ENCODE results near the gene THSD7A. TPM values are rescaled to one million over a fixed set of nuclear protein-coding genes. Genes with fewer than 3 reads are reported as not detected.

Gene THSD7A
- polyA plus RNA-seq, 1 experiment: 0.06 TPM

- DNase-seq (ENCODE audit: low read depth, low spot score): no peak
- ChIA-PET CTCF (no interaction called here), POLR2A (no interaction called here)
- no peak for TF ChIP-seq CTCF (IDR thresholded peaks at IDR 0.05; ENCODE audit: low read depth, low read length)
- Histone ChIP-seq H3K4me3 (ENCODE audit: low read depth, low read length) (no peak overlapping the region), H3K27me3 (ENCODE audit: control insufficient read depth, insufficient read depth, low read length) (no peaks in the 10 kb centered on the region), H3K27ac (ENCODE audit: low read depth, low read length) (no peak overlapping the region), H3K9me3 (ENCODE audit: control insufficient read depth, insufficient read depth, low read length) (no peaks in the 10 kb centered on the region)
Observed at GRCh38 chr7:11480143-11480542, 351.9 kb downstream of the THSD7A start.

- ChIA-PET POLR2A (no interaction called here), CTCF (no interaction called here)
- Histone ChIP-seq H3K9me3 (ENCODE audit: control insufficient read depth, insufficient read depth, low read length) (no peaks in the 10 kb centered on the region), H3K27me3 (ENCODE audit: control insufficient read depth, insufficient read depth, low read length) (no peaks in the 10 kb centered on the region), H3K27ac (ENCODE audit: low read depth, low read length) (no peak overlapping the region), H3K4me3 (ENCODE audit: low read depth, low read length) (no peak overlapping the region)
- no peak for DNase-seq (ENCODE audit: low read depth, low spot score)
- no peak for TF ChIP-seq CTCF (IDR thresholded peaks at IDR 0.05; ENCODE audit: low read depth, low read length)
Observed at GRCh38 chr7:11478882-11479281, 353.1 kb downstream of the THSD7A start.

- Histone ChIP-seq H3K9me3 (ENCODE audit: control insufficient read depth, insufficient read depth, low read length) (no peaks in the 10 kb centered on the region), H3K4me3 (ENCODE audit: low read depth, low read length) (no peak overlapping the region), H3K27me3 (ENCODE audit: control insufficient read depth, insufficient read depth, low read length) (no peaks in the 10 kb centered on the region), H3K27ac (ENCODE audit: low read depth, low read length) (no peak overlapping the region)
- DNase-seq (ENCODE audit: low read depth, low spot score): no peak
- ChIA-PET CTCF (no interaction called here), POLR2A (no interaction called here)
- no peak for TF ChIP-seq CTCF (IDR thresholded peaks at IDR 0.05; ENCODE audit: low read depth, low read length)
Observed at GRCh38 chr7:11478426-11478825, 353.6 kb downstream of the THSD7A start.

DNA sequence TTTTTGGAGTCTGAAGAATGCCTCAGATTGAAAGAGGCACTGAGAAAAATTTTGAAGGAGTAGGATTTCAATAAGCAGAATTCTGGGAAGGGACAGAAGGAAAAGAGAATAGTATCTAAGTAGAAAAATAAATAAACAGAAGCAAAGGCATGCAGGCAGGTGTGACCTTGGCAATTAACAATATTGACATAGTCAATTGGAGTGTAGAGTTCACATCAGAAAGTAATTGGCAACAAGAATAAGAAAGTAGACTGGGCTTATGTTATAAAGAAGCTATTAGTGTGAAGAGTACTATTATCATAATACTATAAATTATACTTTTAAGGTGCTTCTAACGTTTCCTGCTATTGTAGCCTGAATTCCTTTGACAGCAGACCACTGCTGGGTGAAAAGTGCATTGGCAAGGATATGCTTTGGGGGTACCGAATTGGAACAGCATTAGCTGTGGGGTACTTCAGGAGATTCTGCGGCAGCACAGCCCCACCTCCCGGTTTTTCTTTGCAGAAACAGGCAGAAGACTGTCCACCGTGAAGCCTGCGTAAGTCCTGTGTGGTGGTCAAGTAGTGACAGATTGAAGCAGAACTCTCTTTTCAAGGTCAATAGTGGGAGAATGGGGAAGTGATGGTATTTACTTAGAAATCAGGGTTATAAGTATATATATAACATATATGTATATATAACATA, 357.0 kb downstream of the THSD7A start:
- POLR2A ChIA-PET: no interaction called here
- no peak for DNase-seq (ENCODE audit: low read depth, low spot score)
- CTCF ChIA-PET: no interaction called here

More for the DNA sequence above, 357.0 kb downstream of the THSD7A start:
- Histone ChIP-seq H3K4me3 (ENCODE audit: low read depth, low read length) (no peak overlapping the region), H3K27ac (ENCODE audit: low read depth, low read length) (no peak overlapping the region), H3K27me3 (ENCODE audit: control insufficient read depth, insufficient read depth, low read length) (no peaks in the 10 kb centered on the region), H3K9me3 (ENCODE audit: control insufficient read depth, insufficient read depth, low read length) (no peaks in the 10 kb centered on the region)
- no peak for TF ChIP-seq CTCF (IDR thresholded peaks at IDR 0.05; ENCODE audit: low read depth, low read length)
